H1 (cell line): ENCODE data around the gene TNS3. TPM values are rescaled to one million over a fixed set of nuclear protein-coding genes. Genes with fewer than 3 reads are reported as not detected.
A peak's percentile ranks its signal among the peaks of the same experiment; 100 is the strongest.

Source experiments
- CTCF ChIA-PET: fragments of 300-600 bp; sonication (Branson Sonifier 250); formaldehyde crosslinking; loops from one replicate; lab custom pipeline; 2021; ENCODE audit not compliant: partially characterized antibody; lab: Charles Lee
- POLR2A ChIA-PET: fragments of 300-600 bp; sonication (Branson Sonifier 250); formaldehyde crosslinking; loops from one replicate; lab custom pipeline; 2021; ENCODE audit warnings: inconsistent platforms; ENCODE audit not compliant: partially characterized antibody; lab: Charles Lee
- DNase-seq, 2 experiments: peaks; one replicate each; pipeline versions ENCODE4 v3.0.0 to v3.0.0-alpha.2; 2010 to 2022; ENCODE audit warnings: low spot score in 2 of 2, low read depth in 1 of 2, mixed read lengths in 1 of 2
- FAIRE-seq: peaks from 2 replicates; lab custom pipeline; 2011; peaks lifted over from hg19 to GRCh38; lab: Jason Lieb, UNC
- H2AFZ ChIP-seq: 2 replicates; pipeline ENCODE4 v1.8.1; 2012; ENCODE audit warnings: low read length, inconsistent platforms
- H2AK5ac ChIP-seq: 2 replicates; pipeline ENCODE4 v1.6.1; 2013; ENCODE audit warnings: low read depth, low read length
- H2BK120ac ChIP-seq: replicated peaks from 2 replicates; pipeline ENCODE3; 2013; ENCODE audit warnings: low read depth, low read length, inconsistent platforms
- H2BK12ac ChIP-seq: 2 replicates; pipeline ENCODE4 v1.6.1; 2013; ENCODE audit warnings: low read depth, low read length
- H2BK15ac ChIP-seq: 2 replicates; pipeline ENCODE4 v1.6.1; 2013; ENCODE audit warnings: low read length
- H2BK20ac ChIP-seq: 2 replicates; pipeline ENCODE4 v1.6.1; 2013; ENCODE audit warnings: low read length
- H2BK5ac ChIP-seq: 2 replicates; pipeline ENCODE4 v1.6.1; 2013; ENCODE audit warnings: low read depth, low read length
- H3K14ac ChIP-seq: 2 replicates; pipeline ENCODE4 v1.6.1; 2013; ENCODE audit warnings: inconsistent platforms; ENCODE audit not compliant: insufficient read length
- H3K18ac ChIP-seq: 2 replicates; pipeline ENCODE4 v1.6.1; 2013; ENCODE audit warnings: low read length; ENCODE audit errors: extremely low read depth
- H3K23ac ChIP-seq: 2 replicates; pipeline ENCODE4 v1.6.1; 2013; ENCODE audit warnings: inconsistent platforms; ENCODE audit not compliant: insufficient read length
- H3K23me2 ChIP-seq: 2 replicates; pipeline ENCODE4 v1.6.1; 2013; ENCODE audit warnings: low read depth, low read length
- H3K27ac ChIP-seq: 2 replicates; pipeline ENCODE4 v1.6.1; 2011; ENCODE audit warnings: low read depth, low read length, inconsistent platforms
- H3K27me3 ChIP-seq, 4 experiments: replicated peaks in 1 of 4; 1 replicate in 1 of 4; 2 replicates in 3 of 4; pipeline versions ENCODE4 v1.6.1 to v1.8.1; 2011 to 2013; ENCODE audit warnings: low read length in 3 of 4, mild to moderate bottlenecking in 3 of 4, inconsistent platforms in 2 of 4, mixed read lengths in 2 of 4, moderate library complexity in 1 of 4; ENCODE audit not compliant: control insufficient read depth in 3 of 4, insufficient read depth in 3 of 4; ENCODE audit errors: extremely low read depth in 1 of 4
- H3K36me3 ChIP-seq, 4 experiments: 2 replicates each; pipeline versions ENCODE4 v1.6.1 to v1.8.1; 2011 to 2013; ENCODE audit warnings: mild to moderate bottlenecking in 4 of 4, low read length in 3 of 4, moderate library complexity in 2 of 4, control low read depth in 1 of 4, inconsistent platforms in 1 of 4; ENCODE audit not compliant: insufficient read depth in 4 of 4, control insufficient read depth in 2 of 4
- H3K4ac ChIP-seq: replicated peaks from 2 replicates; pipeline ENCODE3; 2013; ENCODE audit warnings: low read length, low read depth, mixed read lengths, inconsistent platforms; ENCODE audit not compliant: insufficient read length
- H3K4me1 ChIP-seq, 4 experiments: replicated peaks in 1 of 4; 1 replicate in 1 of 4; 2 replicates in 3 of 4; pipeline versions ENCODE4 v1.6.1 to v1.8.1; 2011 to 2013; ENCODE audit warnings: low read length in 3 of 4, inconsistent platforms in 2 of 4, mixed read lengths in 1 of 4; ENCODE audit not compliant: insufficient read depth in 4 of 4, control insufficient read depth in 3 of 4
- H3K4me2 ChIP-seq, 2 experiments: 2 replicates each; pipeline versions ENCODE4 v1.6.1 to v1.8.1; 2011 to 2013; ENCODE audit warnings: low read depth in 2 of 2, low read length in 2 of 2, control low read depth in 1 of 2, inconsistent platforms in 1 of 2, mild to moderate bottlenecking in 1 of 2; ENCODE audit not compliant: insufficient read depth in 1 of 2
- H3K4me3 ChIP-seq, 4 experiments: fragments of 200-600, 300-600 bp in 1 of 4; sonication (generic), shearing (Covaris generic), sonication (Bioruptor Twin) in 1 of 4; 2 replicates each; pipeline versions ENCODE4 v1.5.1 to v1.8.1; 2011 to 2016; ENCODE audit warnings: low read length in 4 of 4, low read depth in 3 of 4, control low read depth in 2 of 4, inconsistent platforms in 2 of 4, mild to moderate bottlenecking in 2 of 4, mixed read lengths in 1 of 4, moderate library complexity in 1 of 4; ENCODE audit not compliant: insufficient read depth in 2 of 4; ENCODE audit errors: extremely low read depth in 1 of 4
- H3K56ac ChIP-seq: replicated peaks from 2 replicates; pipeline ENCODE3; 2013; ENCODE audit warnings: low read depth, mild to moderate bottlenecking, mixed read lengths, low read length, inconsistent platforms; ENCODE audit not compliant: insufficient read length
- H3K79me1 ChIP-seq: 2 replicates; pipeline ENCODE4 v1.6.1; 2013; ENCODE audit warnings: low read depth, low read length, control low read depth
- H3K79me2 ChIP-seq, 2 experiments: 2 replicates each; pipeline versions ENCODE4 v1.6.1 to v1.8.1; 2012 to 2013; ENCODE audit warnings: low read length in 2 of 2, mild to moderate bottlenecking in 2 of 2, inconsistent platforms in 1 of 2; ENCODE audit not compliant: insufficient read depth in 2 of 2, control insufficient read depth in 1 of 2
- H3K9ac ChIP-seq, 4 experiments: replicated peaks in 1 of 4; 1 replicate in 1 of 4; 2 replicates in 3 of 4; pipeline versions ENCODE4 v1.6.1 to v1.8.1; 2011 to 2013; ENCODE audit warnings: low read depth in 3 of 4, low read length in 3 of 4, control low read depth in 2 of 4, mild to moderate bottlenecking in 2 of 4, moderate library complexity in 2 of 4, inconsistent platforms in 1 of 4; ENCODE audit errors: extremely low read depth in 1 of 4
- H3K9me3 ChIP-seq, 2 experiments: 2 replicates each; pipeline versions ENCODE4 v1.6.1 to v1.8.1; 2012 to 2013; ENCODE audit warnings: mild to moderate bottlenecking in 2 of 2, moderate library complexity in 2 of 2, control low read depth in 1 of 2, inconsistent platforms in 1 of 2, low read depth in 1 of 2, low read length in 1 of 2, mixed read lengths in 1 of 2; ENCODE audit not compliant: insufficient read depth in 2 of 2
- H4K20me1 ChIP-seq, 2 experiments: replicated peaks in 1 of 2; 2 replicates each; pipeline versions ENCODE3 to v1.8.1; 2011 to 2013; ENCODE audit warnings: inconsistent platforms in 2 of 2, low read length in 2 of 2, mild to moderate bottlenecking in 1 of 2; ENCODE audit not compliant: insufficient read depth in 2 of 2, control insufficient read depth in 1 of 2
- H4K5ac ChIP-seq: 2 replicates; pipeline ENCODE4 v1.6.1; 2013; ENCODE audit warnings: low read length, low read depth, mixed read lengths, inconsistent platforms; ENCODE audit not compliant: insufficient read length
- H4K8ac ChIP-seq: 2 replicates; pipeline ENCODE4 v1.8.0; 2013; ENCODE audit warnings: mild to moderate bottlenecking, moderate library complexity, low read length, inconsistent platforms; ENCODE audit not compliant: insufficient read depth; ENCODE audit errors: extremely low read depth
- H4K91ac ChIP-seq: replicated peaks from 2 replicates; pipeline ENCODE3; 2013; ENCODE audit warnings: low read length, mixed read lengths, inconsistent platforms; ENCODE audit not compliant: insufficient read length
- CHD2 ChIP-seq: IDR thresholded peaks from 2 replicates; pipeline ENCODE4 v1.6.1; 2012; ENCODE audit warnings: low read length, improper control_type of control experiment
- JUND ChIP-seq: IDR thresholded peaks from 2 replicates; pipeline ENCODE4 v1.6.1; 2011; ENCODE audit warnings: mild to moderate bottlenecking, improper control_type of control experiment, low read length
- KDM1A ChIP-seq: fragments of 200-600, 300-600 bp; sonication (generic); IDR thresholded peaks from 2 replicates; pipeline ENCODE4 v1.7.1; 2016; ENCODE audit warnings: mild to moderate bottlenecking, low read length, borderline replicate concordance
- KDM5A ChIP-seq: fragments of 200-600 bp; IDR thresholded peaks from 2 replicates; pipeline ENCODE4 v1.7.1; 2012; ENCODE audit warnings: mild to moderate bottlenecking, low read length, inconsistent platforms, mixed read lengths
- PHF8 ChIP-seq: fragments of 200-600 bp; sonication (generic); conservative IDR thresholded peaks from 2 replicates; pipeline ENCODE4 v1.7.1; 2012; ENCODE audit warnings: low read depth, mild to moderate bottlenecking, inconsistent platforms, low read length, moderate library complexity
- SAP30 ChIP-seq: fragments of 300-600 bp; sonication (generic); IDR thresholded peaks from 2 replicates; pipeline ENCODE4 v1.7.1; 2012; ENCODE audit warnings: low read length, moderate library complexity, mild to moderate bottlenecking, inconsistent platforms; ENCODE audit not compliant: insufficient read depth, insufficient replicate concordance
- SIN3A ChIP-seq, 2 experiments: IDR thresholded peaks in 1 of 2; conservative IDR thresholded peaks in 1 of 2; 2 replicates each; pipeline ENCODE4 v1.6.1; 2011 to 2012; ENCODE audit warnings: low read length in 2 of 2, improper control_type of control experiment in 1 of 2, low read depth in 1 of 2, mild to moderate bottlenecking in 1 of 2
- SP2 ChIP-seq: IDR thresholded peaks from 2 replicates; pipeline ENCODE4 v1.6.1; 2012; ENCODE audit warnings: mild to moderate bottlenecking, low read length, inconsistent platforms
- TCF12 ChIP-seq: IDR thresholded peaks from 2 replicates; pipeline ENCODE4 v1.6.1; 2011; ENCODE audit warnings: low read depth, mild to moderate bottlenecking, low read length
- YY1 ChIP-seq: IDR thresholded peaks from 2 replicates; pipeline ENCODE4 v1.6.1; 2011; ENCODE audit warnings: low read depth, mild to moderate bottlenecking, low read length
- WGBS, 2 experiments: shearing (Covaris generic) in 1 of 2; methylation state at CpG; one replicate each; pipeline versions ENCODE4 v1.1.6 to v1.1.7; 2013 to 2015; ENCODE audit warnings: low lambda C conversion rate in 2 of 2, mixed read lengths in 2 of 2, inconsistent platforms in 1 of 2, low coverage in 1 of 2, missing lambda C conversion rate in 1 of 2; ENCODE audit not compliant: insufficient replicate concordance in 2 of 2, insufficient coverage in 1 of 2, insufficient read length in 1 of 2; ENCODE audit errors: extremely low coverage in 1 of 2, missing lambda C conversion rate in 1 of 2; 5-methylcytosine and 5-hydroxymethylcytosine counted together
- polyA plus RNA-seq, 7 experiments: library from polyadenylated mRNA; depleted of rRNA in 3 of 7; stranded (reverse) in 5 of 7; unstranded in 2 of 7; fragments of >200 nt in 5 of 7; fragments of 200-250 nt in 2 of 7; gene quantifications; 1 replicate in 5 of 7; 2 replicates in 1 of 7; 4 replicates in 1 of 7; pipeline versions ENCODE4 v1.2.1 to v1.2.3, GENCODE V29; 2011 to 2013; ENCODE audit warnings: missing spikeins in 2 of 7, mixed read lengths in 2 of 7
- total RNA-seq: library from RNA; stranded (reverse); fragmentation: NEBNext Ultra II Directional; extraction: Animal tissue kit (Norgen Biotek cat#: 25700); gene quantifications from 2 replicates; pipeline ENCODE4 v1.2.1, GENCODE V29; 2021

Gene TNS3
- total and polyA plus RNA-seq, 2 of the 8 experiments (the other 6 are each of a cell fraction or from before 2014, with no cell fraction given): 11.9 to 24.2 TPM

DNA sequence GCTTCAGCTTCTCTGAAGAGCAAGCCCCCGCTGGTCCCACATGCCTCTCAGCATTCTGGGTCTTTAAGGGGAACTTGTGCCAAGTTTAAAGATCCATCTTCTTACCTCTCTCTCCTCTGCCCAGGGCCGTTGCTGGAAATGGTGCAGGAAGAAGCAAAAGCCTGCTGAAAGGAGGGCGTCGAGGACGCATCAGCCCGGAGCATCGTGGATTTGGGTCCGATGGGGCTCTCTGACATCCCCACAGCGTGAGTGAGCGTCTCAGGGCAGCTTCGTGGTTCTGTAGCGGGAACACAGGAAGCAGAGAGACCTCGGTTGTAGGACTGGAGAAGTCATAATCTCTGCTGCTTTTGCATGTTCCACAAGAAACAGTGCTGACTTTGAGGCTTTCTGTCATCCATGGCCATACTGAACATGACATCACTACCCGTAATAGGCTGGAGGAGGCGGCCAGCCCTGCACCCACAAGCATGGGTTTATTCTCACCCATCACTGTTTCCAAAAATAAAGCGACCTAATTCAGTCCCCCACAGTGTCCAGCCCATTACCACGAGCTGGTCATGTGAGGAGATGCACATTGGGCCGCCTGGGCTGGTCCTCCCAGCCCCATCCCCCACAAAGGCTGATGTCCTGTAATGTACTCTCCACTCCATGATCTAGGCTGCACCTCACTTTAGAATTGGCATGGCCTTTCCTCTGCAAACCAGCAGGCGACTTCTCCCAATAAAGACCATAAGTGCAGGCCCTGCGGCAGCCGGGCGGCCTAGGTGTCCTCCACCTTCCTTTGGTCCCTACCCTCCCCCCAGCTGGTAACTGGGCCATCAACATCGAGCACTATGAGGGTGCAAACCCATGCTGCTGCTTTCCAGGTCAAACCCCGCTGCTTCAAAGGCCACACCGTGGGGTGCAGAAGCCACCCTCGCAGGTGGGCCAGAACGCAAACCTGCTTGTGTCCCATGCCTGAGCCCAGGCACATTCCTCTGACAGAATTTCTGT is 276.9 kb downstream of the TNS3 start:
- CTCF ChIA-PET: interaction anchor here (0.6 to 2.2 kb wide), 5 partner anchors 12 to 371 kb away, joined by 3 to 6 read pairs (median 3); no protein-coding TSS in a partner anchor
- H3K23me2 ChIP-seq: no peaks in the 10 kb centered on the region
- TF ChIP-seq SAP30: no peak
- TF ChIP-seq SIN3A (conservative IDR thresholded peaks at IDR 0.05 in 1 of 2, IDR thresholded peaks at IDR 0.05 in 1 of 2; ENCODE audit: low read depth in 1 of 2, low read length in 2 of 2): no peak
- no peak for TF ChIP-seq KDM1A
- no peak for TF ChIP-seq PHF8
- no peak for TF ChIP-seq YY1
- no peak for TF ChIP-seq JUND
- TF ChIP-seq SP2: no peak
- no peak for TF ChIP-seq TCF12
- no peak for TF ChIP-seq KDM5A
- no peak for TF ChIP-seq CHD2

More for the DNA sequence above, 276.9 kb downstream of the TNS3 start:
- no peak overlapping the region for H2BK15ac ChIP-seq
- H3K36me3 ChIP-seq: peaks cover 0 to 3% (median under 1%) of the 10 kb centered on the region in 4 experiments; a peak in 4 of 8 replicates
- no peak overlapping the region for H2BK20ac ChIP-seq
- H3K79me1 ChIP-seq: no peaks in the 10 kb centered on the region; the same call in 1 of the 2 replicates
- no peak overlapping the region for H2BK120ac ChIP-seq
- no peak overlapping the region for H2BK5ac ChIP-seq
- H4K20me1 ChIP-seq: peaks cover 0 to 2% of the 10 kb centered on the region in 2 experiments
- no peaks in the 10 kb centered on the region for H3K79me2 ChIP-seq
- H2BK12ac ChIP-seq: no peak overlapping the region
- no peak overlapping the region for H3K23ac ChIP-seq
- no peak overlapping the region for H2AK5ac ChIP-seq
- no peak overlapping the region for H3K27ac ChIP-seq
- H3K27me3 ChIP-seq: no peaks in the 10 kb centered on the region
- FAIRE-seq: no peak
- H3K14ac ChIP-seq: no peak overlapping the region
- no peak overlapping the region for H2AFZ ChIP-seq
- no peak overlapping the region for H3K56ac ChIP-seq
- no peak overlapping the region for H3K4me2 ChIP-seq
- no peak overlapping the region for H3K4me3 ChIP-seq
- H3K9ac ChIP-seq: no peak overlapping the region
- no peaks in the 10 kb centered on the region for H3K9me3 ChIP-seq
- POLR2A ChIA-PET: no interaction called here
- H4K91ac ChIP-seq: no peak overlapping the region
- peaks cover 0 to 8% (median 2%) of the 10 kb centered on the region in 4 experiments; a peak in 3 of 7 replicates for H3K4me1 ChIP-seq
- no peak overlapping the region for H3K4ac ChIP-seq
- no peak overlapping the region for H4K8ac ChIP-seq
- peak in 1 of 2 experiments; percentile 48 for DNase-seq
- H4K5ac ChIP-seq: no peak overlapping the region
- 87% methylated on average over 27 of the region's 27 CpGs; no CpG with 5 or more reads in 1 of the 2 experiments for WGBS, 2 experiments
- peak overlapping the region; percentile 57; the same call in 1 of the 2 replicates for H3K18ac ChIP-seq
